ENCODE data around the gene EPYC.
"Not testable (repeated sequence)": the region's sequence is repeated elsewhere in the genome, so short reads cannot be mapped to it uniquely, and the experiment has no call there.

The EPYC gene

DNA sequence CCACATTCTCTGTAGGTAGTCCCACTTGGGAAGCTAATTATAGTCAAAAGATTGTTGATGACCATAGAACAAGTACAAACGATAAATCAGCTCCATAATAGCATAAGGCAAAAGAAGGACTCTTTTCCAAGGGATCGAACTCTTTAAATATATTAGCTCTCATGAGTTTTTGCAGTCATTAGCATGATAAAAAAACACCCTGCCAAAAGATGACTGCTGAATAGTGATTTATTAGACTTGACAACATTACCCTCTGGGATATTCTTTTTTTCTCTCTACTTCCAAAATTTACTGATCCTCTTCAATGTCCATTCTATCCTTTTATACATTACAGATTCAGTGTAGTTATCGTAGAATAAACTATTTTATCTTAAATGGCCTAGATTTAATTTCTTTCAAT is 14.2 kb downstream of the EPYC start:
- DNase-seq = no peak

- no peak for DNase-seq
These were observed 15.1 kb downstream of the EPYC start for GRCh38 chr12:90989686-90990111.

- DNase-seq = no peak
These were observed 17.3 kb downstream of the EPYC start for GRCh38 chr12:90987520-90987919.

- DNase-seq = no peak
These were observed 17.7 kb downstream of the EPYC start for GRCh38 chr12:90987101-90987500.

DNA sequence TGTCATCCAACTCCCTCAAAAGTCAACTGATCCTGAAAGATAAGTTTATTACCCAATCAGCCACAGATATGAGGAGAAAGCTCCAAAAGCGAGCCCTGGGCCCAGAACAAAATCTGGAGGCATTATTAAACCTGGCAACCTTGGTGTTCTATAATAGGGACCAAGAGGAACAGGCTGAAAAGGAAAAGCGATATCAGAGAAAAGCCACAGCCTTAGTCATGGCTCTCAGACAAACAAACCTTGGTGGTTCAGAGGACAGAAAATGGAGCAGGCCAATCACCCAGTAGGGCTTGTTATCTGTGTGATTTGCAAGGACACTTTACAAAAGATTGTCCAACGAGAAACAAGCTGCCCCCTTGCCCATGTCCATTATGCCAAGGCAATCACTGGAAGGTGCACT is 19.4 kb downstream of the EPYC start:
- not testable (repeated sequence) for DNase-seq

GRCh38 chr12:90984114-90984513 is 20.7 kb downstream of the EPYC start:
- DNase-seq = no peak

- DNase-seq = no peak
These were observed 22.6 kb downstream of the EPYC start for GRCh38 chr12:90982170-90982569.

- DNase-seq = no peak
These were observed 24.8 kb downstream of the EPYC start for GRCh38 chr12:90979951-90980350.

- no peak for DNase-seq
These were observed 25.8 kb downstream of the EPYC start for GRCh38 chr12:90979019-90979418.

DNA sequence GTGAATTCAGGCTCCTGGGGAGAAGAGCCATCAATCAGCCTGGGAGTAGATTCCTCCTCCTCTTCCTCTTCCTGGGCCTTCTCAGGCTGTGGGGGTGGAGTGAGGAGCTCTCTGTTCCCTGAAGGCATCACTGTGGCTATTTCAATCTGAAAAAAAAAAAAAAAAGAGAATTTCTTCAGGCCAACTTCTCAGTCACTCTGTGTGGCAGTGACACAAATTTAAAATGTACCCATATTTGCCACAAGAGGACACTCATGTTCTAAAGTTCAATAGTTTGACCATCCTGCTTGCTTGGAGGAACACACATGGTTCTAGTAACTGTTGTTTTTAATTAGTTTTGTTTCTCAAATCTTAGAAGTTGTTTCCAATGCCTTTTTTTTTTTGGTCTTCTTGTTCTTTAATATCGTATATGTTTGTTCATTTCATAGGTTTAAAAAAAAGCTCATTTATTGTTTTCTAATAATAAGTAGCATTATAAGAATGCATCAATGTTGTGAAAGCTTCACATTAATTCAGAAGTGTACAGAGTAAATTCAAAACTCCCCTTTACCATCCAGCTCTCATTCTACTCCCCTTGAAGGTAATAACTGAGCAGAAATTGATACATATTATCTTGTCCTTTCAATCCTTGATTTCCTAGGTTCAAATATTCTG is 26.5 kb downstream of the EPYC start:
- DNase-seq = no peak

GRCh38 chr12:90977224-90977623 is 27.5 kb downstream of the EPYC start:
- no peak for DNase-seq

DNA sequence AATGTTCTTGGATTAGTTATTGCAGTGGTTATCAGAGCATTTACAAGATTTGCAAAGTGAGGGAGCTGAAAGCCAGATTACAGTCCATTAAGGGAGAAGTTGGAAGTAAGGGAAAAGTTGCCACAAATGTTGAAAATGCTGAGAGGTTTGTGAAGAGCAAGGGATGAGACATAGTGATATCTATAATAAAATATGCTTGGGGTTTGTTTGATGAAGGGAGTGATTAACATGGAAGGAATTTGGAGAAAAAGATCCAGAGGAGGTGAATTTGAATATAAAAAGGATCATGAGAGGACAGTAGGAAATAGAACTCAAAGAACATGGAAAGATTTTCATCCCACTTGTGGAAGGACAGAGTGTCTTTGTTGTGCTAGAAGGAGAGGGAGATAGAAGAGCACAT is 30.5 kb downstream of the EPYC start:
- no peak for DNase-seq

DNA sequence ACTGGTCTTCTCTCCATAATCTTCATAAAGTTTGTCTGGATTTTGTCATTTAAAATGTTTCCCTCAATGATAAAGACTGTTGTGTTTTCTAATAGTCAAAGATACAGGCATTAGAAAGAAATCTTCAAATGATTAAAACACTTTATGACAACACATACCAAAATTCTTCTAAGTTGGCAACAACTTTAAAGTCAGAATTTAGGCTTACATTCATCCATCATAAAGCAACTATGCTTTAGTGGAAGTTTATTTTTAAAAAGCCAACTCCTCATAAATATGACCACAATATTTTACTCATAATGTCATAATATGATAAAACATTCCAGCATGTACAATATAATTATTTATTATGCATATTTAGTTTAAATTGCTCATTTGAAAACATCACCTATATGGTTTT is 32.5 kb downstream of the EPYC start:
- DNase-seq = no peak

- DNase-seq = no peak
These were observed 33.9 kb downstream of the EPYC start for GRCh38 chr12:90970911-90971310.

GRCh38 chr12:90970471-90970870 is 34.3 kb downstream of the EPYC start:
- DNase-seq = no peak

DNA sequence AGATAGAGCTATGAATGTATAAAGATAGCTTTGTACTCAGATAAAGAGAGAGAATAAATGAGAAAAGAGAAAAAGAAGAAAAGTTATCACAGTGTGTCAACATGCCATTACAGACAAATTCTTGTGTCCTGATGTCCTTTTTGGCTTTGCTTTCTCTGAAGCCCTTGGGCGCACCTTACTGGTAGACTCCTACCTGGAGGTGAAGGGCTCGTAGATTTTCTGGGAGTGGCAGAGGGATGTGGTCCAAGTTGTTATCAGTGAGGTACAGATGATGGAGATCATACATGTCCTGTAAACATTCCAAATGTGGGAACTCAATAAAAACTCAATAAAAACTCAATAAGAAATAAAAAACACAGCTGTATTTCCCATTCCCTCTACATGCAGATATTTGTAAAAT is 34.9 kb downstream of the EPYC start:
- DNase-seq = no peak

- no peak for DNase-seq
These were observed 35.4 kb downstream of the EPYC start for GRCh38 chr12:90969346-90969745.

- DNase-seq = no peak
These were observed 39.6 kb downstream of the EPYC start for GRCh38 chr12:90965204-90965603.

- DNase-seq = no peak
These were observed 40.2 kb downstream of the EPYC start for GRCh38 chr12:90964616-90965015.

GRCh38 chr12:90963946-90964345 is 40.8 kb downstream of the EPYC start:
- DNase-seq = no peak

GRCh38 chr12:90961154-90961553 is 43.6 kb downstream of the EPYC start:
- DNase-seq = no peak

DNA sequence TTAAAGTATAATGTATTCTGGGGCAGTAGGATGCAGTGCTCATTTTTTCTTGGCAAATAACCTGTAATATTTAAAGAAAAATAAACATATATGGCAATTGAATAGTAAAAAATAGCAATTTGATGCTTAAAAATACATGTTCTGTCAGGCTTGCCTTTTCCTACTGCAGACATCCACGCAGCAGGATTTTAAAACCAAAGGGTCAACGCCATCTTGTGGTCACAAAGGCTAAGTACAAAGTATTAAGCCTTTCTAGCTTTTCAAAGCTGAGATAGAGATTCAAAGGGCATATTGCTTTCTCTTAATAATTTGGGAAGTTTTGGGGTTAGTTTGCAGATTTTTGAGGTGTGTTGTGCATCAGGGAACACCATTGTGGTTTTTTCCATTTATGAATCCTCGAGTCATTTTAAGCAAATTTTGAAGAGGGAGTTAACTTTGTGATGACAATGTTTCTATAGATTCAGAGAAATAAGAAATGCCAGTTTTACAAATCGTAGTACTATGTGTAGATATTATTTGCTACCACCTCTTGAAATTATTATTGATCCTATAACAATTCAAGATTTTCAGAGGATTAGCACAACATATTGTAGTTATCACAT is 45.1 kb downstream of the EPYC start:
- DNase-seq = no peak

DNA sequence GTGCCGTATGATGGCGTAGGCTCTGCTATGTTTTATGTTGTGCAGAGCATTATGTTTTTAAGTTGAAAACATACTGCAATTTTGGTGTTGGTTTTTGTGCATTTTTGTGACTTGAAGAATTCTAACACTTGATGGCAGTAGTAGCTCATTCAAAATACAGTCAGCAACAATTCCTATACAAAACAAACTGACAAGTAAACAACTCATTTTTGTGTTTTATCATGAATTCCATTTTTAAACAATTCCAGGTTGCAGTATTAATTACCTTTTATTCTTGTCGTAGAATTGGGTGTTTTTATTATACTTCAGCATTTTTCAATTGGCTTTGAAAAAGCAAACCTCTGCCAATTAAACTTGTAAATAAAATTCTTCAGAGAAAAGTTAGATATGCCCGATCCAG is 45.7 kb downstream of the EPYC start:
- DNase-seq = no peak

DNA sequence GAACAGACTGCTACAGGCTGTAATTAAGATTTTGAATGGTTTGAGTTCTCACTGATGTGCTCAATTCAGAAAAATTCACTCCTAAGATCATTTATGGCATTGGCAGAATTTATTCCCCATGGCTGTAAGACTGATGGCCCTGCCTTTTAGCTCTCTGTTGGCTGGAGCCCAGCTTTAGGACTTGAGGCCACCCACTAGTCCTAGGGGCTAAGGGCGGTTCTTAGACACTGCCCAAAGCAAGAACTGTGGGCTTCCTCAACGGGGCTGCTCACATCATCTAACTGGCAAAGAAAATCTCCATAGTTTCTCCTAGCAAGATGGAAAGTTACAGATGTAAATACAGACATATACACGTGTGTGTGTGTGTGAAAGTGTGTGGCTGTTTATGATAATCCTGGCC is 46.4 kb downstream of the EPYC start:
- DNase-seq = no peak

GRCh38 chr12:90954921-90955320 is 49.9 kb downstream of the EPYC start, which contains the start of gene CCER1:
CCER1 (minus strand) TSS chr12:90955176; CDS start chr12:90954742, 434 bp downstream.
- no peak for DNase-seq

All from activated CD4-positive, alpha-beta T cell treated with anti-CD3 and anti-CD28 coated beads for 4 hours (primary cell).